Caco-2 (cell line): Measurements from ENCODE around the gene BABAM1. TPM values are rescaled to one million over a fixed set of nuclear protein-coding genes. Genes with fewer than 3 reads are reported as not detected.

Source experiments
- BruUV-seq: library from RNA; stranded (reverse); fragments of 400-500 nt; replicated peaks from 2 replicates; lab custom pipeline; 2021; lab: Mats Ljungman, UMichigan
- CTCF ChIA-PET: fragments of 300-600 bp; sonication (Branson Sonifier 250); formaldehyde crosslinking; loops from one replicate; lab custom pipeline; 2022; ENCODE audit warnings: antibody characterized with exemption; lab: Charles Lee
- POLR2A ChIA-PET: fragments of 300-600 bp; sonication (Branson Sonifier 250); formaldehyde crosslinking; loops from one replicate; lab custom pipeline; 2022; ENCODE audit warnings: antibody characterized with exemption; lab: Charles Lee
- DNase-seq, 2 experiments: peaks; one replicate each; pipeline versions ENCODE4 v3.0.0 to v3.0.0-alpha.2; 2020 to 2022
- H3K27me3 ChIP-seq: replicated peaks from 2 replicates; pipeline ENCODE4 v1.6.0; 2011; ENCODE audit warnings: low read length; ENCODE audit not compliant: control insufficient read depth, insufficient read depth
- H3K36me3 ChIP-seq: 2 replicates; pipeline ENCODE4 v1.5.1; 2011; ENCODE audit warnings: low read length; ENCODE audit not compliant: control insufficient read depth, insufficient read depth
- H3K4me1 ChIP-seq: fragments of 250-450 bp; sonication (Bioruptor Pico); 2 replicates; pipeline ENCODE4 v1.5.1; 2020; ENCODE audit warnings: mild to moderate bottlenecking
- H3K4me3 ChIP-seq: 2 replicates; pipeline ENCODE4 v1.5.1; 2011; ENCODE audit warnings: low read depth, mild to moderate bottlenecking, control low read depth, low read length
- H3K9me3 ChIP-seq: fragments of 250-450 bp; sonication (Bioruptor Pico); 2 replicates; pipeline ENCODE4 v1.5.1; 2020; ENCODE audit warnings: mild to moderate bottlenecking, moderate library complexity
- H3K27ac Mint-ChIP-seq: one replicate; pipeline ENCODE4 v1.8.0; 2022; ENCODE audit warnings: mixed read lengths; ENCODE audit not compliant: unreplicated experiment
- H3K27me3 Mint-ChIP-seq: one replicate; pipeline ENCODE4 v1.8.0; 2022; ENCODE audit warnings: mixed read lengths; ENCODE audit not compliant: insufficient read depth, unreplicated experiment
- H3K36me3 Mint-ChIP-seq: one replicate; pipeline ENCODE4 v1.8.0; 2022; ENCODE audit warnings: mild to moderate bottlenecking, mixed read lengths; ENCODE audit not compliant: insufficient read depth, unreplicated experiment
- H3K4me1 Mint-ChIP-seq: one replicate; pipeline ENCODE4 v1.8.0; 2022; ENCODE audit warnings: low read depth, mixed read lengths; ENCODE audit not compliant: unreplicated experiment
- H3K4me3 Mint-ChIP-seq: one replicate; pipeline ENCODE4 v1.8.0; 2022; ENCODE audit warnings: mild to moderate bottlenecking, moderate library complexity, mixed read lengths; ENCODE audit not compliant: unreplicated experiment
- H3K9me3 Mint-ChIP-seq: one replicate; pipeline ENCODE4 v1.8.0; 2022; ENCODE audit warnings: mixed read lengths; ENCODE audit not compliant: unreplicated experiment
- intact Hi-C: fragments of 100-400 bp; cut with micrococcal nuclease; formaldehyde crosslinking; loops from one replicate; pipeline ENCODE4 v1.10.0; 2022; ENCODE audit not compliant: unreplicated experiment
- total RNA-seq: library from RNA; stranded (reverse); gene quantifications from 2 replicates; pipeline ENCODE4 v1.2.3, GENCODE V29; 2022
- TF ChIP-seq, protein P1 (sequence below), 2 experiments: fragments of 200-600 bp in 1 of 2; IDR thresholded peaks; 1 replicate in 1 of 2; 2 replicates in 1 of 2; pipeline versions ENCODE4 v1.5.1 to v1.8.0; 2011 to 2022; ENCODE audit warnings: antibody characterized with exemption in 1 of 2, control low read depth in 1 of 2, inconsistent platforms in 1 of 2, low read depth in 1 of 2, low read length in 1 of 2, mild to moderate bottlenecking in 1 of 2, moderate library complexity in 1 of 2; ENCODE audit not compliant: insufficient read depth in 1 of 2, severe bottlenecking in 1 of 2, unreplicated experiment in 1 of 2

The BABAM1 gene
- total RNA-seq, 1 experiment from 2014 or later = 91.7 TPM

DNA sequence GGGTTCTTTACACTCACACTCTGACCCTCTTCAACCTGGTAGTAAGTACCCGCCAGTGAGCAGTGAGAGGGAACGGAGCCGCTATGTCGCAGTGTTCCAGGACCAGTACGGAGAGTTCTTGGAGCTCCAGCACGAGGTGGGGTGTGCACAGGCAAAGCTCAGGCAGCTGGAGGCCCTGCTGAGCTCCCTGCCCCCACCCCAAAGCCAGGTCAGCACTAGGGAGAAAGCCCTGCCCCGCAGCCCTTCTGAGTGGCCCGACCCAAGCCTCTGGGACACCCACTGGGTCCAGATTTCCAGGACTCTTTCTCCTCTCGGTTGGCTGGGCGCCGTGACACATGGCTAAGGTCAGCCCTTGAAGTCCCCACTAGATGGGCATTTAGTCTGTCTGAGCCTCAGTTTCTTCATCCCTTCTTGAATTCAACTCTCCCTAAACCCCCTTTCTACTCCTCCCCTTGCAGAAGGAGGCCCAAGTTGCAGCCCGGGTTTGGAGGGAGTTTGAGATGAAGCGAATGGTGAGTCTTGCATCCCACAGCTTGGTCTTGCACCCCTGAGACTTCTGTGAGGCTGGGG lies 39.4 kb upstream of the BABAM1 start:
- intact Hi-C loops = loop anchor here (5.0 kb wide), 1 partner anchor 39 kb away; the partner anchor contains the start of gene BABAM1
- ChIA-PET POLR2A (interaction anchor here (0.9 kb wide), 1 partner anchor 15 kb away, joined by 3 read pairs; no protein-coding TSS in a partner anchor), CTCF (interaction anchor here (0.5 to 1.3 kb wide), 2 partner anchors 15 to 1207 kb away, joined by 3 to 4 read pairs; no protein-coding TSS in a partner anchor)
- Histone ChIP-seq H3K36me3 (no peaks in the 10 kb centered on the region), H3K9me3 (no peaks in the 10 kb centered on the region), H3K27me3 (no peaks in the 10 kb centered on the region), H3K4me1 (no peaks in the 10 kb centered on the region), H3K4me3 (no peak overlapping the region)
- TF ChIP-seq, protein P1, sequence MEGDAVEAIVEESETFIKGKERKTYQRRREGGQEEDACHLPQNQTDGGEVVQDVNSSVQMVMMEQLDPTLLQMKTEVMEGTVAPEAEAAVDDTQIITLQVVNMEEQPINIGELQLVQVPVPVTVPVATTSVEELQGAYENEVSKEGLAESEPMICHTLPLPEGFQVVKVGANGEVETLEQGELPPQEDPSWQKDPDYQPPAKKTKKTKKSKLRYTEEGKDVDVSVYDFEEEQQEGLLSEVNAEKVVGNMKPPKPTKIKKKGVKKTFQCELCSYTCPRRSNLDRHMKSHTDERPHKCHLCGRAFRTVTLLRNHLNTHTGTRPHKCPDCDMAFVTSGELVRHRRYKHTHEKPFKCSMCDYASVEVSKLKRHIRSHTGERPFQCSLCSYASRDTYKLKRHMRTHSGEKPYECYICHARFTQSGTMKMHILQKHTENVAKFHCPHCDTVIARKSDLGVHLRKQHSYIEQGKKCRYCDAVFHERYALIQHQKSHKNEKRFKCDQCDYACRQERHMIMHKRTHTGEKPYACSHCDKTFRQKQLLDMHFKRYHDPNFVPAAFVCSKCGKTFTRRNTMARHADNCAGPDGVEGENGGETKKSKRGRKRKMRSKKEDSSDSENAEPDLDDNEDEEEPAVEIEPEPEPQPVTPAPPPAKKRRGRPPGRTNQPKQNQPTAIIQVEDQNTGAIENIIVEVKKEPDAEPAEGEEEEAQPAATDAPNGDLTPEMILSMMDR (IDR thresholded peaks at IDR 0.05; ENCODE audit: insufficient read depth in 1 of 2, low read depth in 1 of 2, low read length in 1 of 2, severe bottlenecking in 1 of 2, unreplicated experiment in 1 of 2) = no peak
- no peak overlapping the region for H3K4me3 Mint-ChIP-seq
- no peaks in the 10 kb centered on the region for H3K9me3 Mint-ChIP-seq
- DNase-seq = no peak
- peaks cover 47% of the 10 kb centered on the region for H3K36me3 Mint-ChIP-seq
- no peaks in the 10 kb centered on the region for H3K27me3 Mint-ChIP-seq
- H3K27ac Mint-ChIP-seq = no peak overlapping the region
- H3K4me1 Mint-ChIP-seq = no peaks in the 10 kb centered on the region
- BruUV-seq = TSS peak; percentile 44

DNA sequence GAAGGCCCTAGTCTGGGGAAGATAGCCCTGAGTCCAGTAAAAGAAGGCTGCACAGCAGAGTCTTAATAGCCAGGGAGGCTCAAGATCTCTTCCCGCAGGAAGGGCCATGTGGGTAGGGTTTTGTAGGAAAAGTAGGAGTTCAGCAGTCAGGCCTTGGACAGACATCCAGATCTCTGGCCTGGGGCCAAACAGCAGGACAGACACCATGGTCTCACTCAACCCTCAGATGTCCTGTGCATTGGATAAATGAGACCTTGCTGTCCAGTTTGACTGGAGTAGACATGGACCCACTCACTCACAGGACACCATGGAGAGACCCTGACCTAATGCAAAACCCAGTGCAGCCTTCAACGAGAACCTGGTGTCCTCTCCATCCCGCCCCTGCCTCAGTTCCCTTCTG lies 37.4 kb upstream of the BABAM1 start:
- TF ChIP-seq, protein P1 (IDR thresholded peaks at IDR 0.05; ENCODE audit: insufficient read depth in 1 of 2, low read depth in 1 of 2, low read length in 1 of 2, severe bottlenecking in 1 of 2, unreplicated experiment in 1 of 2) = no peak
- no peak for DNase-seq
- BruUV-seq = no TSS peak
- Mint-ChIP-seq H3K9me3 (no peaks in the 10 kb centered on the region), H3K27ac (no peak overlapping the region), H3K36me3 (peaks cover 66% of the 10 kb centered on the region), H3K4me1 (no peaks in the 10 kb centered on the region), H3K27me3 (no peaks in the 10 kb centered on the region), H3K4me3 (no peak overlapping the region)
- Histone ChIP-seq H3K4me3 (no peak overlapping the region), H3K27me3 (no peaks in the 10 kb centered on the region), H3K9me3 (no peaks in the 10 kb centered on the region; the same call in 1 of the 2 replicates), H3K4me1 (no peaks in the 10 kb centered on the region), H3K36me3 (no peaks in the 10 kb centered on the region)
- intact Hi-C loops = loop anchor here (5.0 kb wide), 1 partner anchor 37 kb away; the partner anchor contains the start of gene BABAM1
- ChIA-PET CTCF (no interaction called here), POLR2A (no interaction called here)

DNA sequence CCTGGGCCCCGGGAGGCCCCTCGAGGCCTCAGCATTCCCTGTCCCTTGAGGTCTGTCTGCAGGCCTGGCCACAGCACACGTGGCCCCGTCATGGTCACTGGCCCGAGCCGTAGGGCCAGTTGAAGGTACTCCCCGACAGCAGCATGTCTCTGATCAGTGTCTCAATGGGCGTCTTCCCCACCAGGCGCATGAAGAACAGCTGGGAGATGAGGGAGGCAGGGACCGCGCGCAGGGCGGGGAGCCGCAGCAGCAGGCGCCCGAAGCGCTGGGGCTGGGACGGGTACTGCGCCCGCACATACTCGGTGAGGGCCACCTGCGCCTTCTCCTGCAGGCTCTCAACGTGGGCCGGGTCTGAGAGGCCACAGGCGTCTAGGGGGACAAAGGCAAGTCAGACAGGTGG lies 35.0 kb upstream of the BABAM1 start:
- Mint-ChIP-seq H3K4me1 (no peaks in the 10 kb centered on the region), H3K4me3 (no peak overlapping the region), H3K9me3 (no peaks in the 10 kb centered on the region), H3K27ac (no peak overlapping the region), H3K27me3 (no peaks in the 10 kb centered on the region), H3K36me3 (peaks cover 66% of the 10 kb centered on the region)
- Histone ChIP-seq H3K9me3 (no peaks in the 10 kb centered on the region; the same call in 1 of the 2 replicates), H3K4me3 (no peak overlapping the region), H3K36me3 (no peaks in the 10 kb centered on the region; the same call in 1 of the 2 replicates), H3K27me3 (no peaks in the 10 kb centered on the region), H3K4me1 (no peaks in the 10 kb centered on the region)
- intact Hi-C loops = no loop called here
- TF ChIP-seq, protein P1 (IDR thresholded peaks at IDR 0.05; ENCODE audit: insufficient read depth in 1 of 2, low read depth in 1 of 2, low read length in 1 of 2, severe bottlenecking in 1 of 2, unreplicated experiment in 1 of 2) = no peak
- DNase-seq = no peak
- ChIA-PET POLR2A (no interaction called here), CTCF (no interaction called here)
- no TSS peak for BruUV-seq
